ENCODE results near the gene HBQ1. TPM values are rescaled to one million over a fixed set of nuclear protein-coding genes. Genes with fewer than 3 reads are reported as not detected.
A peak's percentile ranks its signal among the peaks of the same experiment; 100 is the strongest.

The HBQ1 gene
- not detected for total RNA-seq

DNA sequence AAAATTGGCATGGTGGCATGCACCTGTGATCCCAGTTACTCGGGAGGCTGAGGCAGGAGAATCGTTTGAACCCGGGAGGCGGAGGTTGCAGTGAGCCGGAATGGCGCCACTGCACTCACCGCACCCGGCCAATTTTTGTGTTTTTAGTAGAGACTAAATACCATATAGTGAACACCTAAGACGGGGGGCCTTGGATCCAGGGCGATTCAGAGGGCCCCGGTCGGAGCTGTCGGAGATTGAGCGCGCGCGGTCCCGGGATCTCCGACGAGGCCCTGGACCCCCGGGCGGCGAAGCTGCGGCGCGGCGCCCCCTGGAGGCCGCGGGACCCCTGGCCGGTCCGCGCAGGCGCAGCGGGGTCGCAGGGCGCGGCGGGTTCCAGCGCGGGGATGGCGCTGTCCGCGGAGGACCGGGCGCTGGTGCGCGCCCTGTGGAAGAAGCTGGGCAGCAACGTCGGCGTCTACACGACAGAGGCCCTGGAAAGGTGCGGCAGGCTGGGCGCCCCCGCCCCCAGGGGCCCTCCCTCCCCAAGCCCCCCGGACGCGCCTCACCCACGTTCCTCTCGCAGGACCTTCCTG, at the start of gene HBQ1:
TSS of gene HBQ1 (plus strand) at position 359 of the 575 bp plus-strand sequence. CDS start at position 387, 28 bp downstream.
- H3K36me3 Mint-ChIP-seq, result no peaks in the 10 kb centered on the region
- H3K4me1 Mint-ChIP-seq (ENCODE audit: low read depth in 2 of 2), result peaks cover 0 to 3% of the 10 kb centered on the region in 2 donors
- no peaks in the 10 kb centered on the region for H3K9me3 Mint-ChIP-seq
- no peak within 1 kb of the TSS for H3K27ac Mint-ChIP-seq
- peak; percentile 15 to 32 for ATAC-seq
- peaks cover 15 to 16% of the 10 kb centered on the region in 2 donors for H3K27me3 Mint-ChIP-seq
- no peak within 1 kb of the TSS for H3K4me3 Mint-ChIP-seq
- DNase-seq (ENCODE audit: low spot score), result no peak

DNA sequence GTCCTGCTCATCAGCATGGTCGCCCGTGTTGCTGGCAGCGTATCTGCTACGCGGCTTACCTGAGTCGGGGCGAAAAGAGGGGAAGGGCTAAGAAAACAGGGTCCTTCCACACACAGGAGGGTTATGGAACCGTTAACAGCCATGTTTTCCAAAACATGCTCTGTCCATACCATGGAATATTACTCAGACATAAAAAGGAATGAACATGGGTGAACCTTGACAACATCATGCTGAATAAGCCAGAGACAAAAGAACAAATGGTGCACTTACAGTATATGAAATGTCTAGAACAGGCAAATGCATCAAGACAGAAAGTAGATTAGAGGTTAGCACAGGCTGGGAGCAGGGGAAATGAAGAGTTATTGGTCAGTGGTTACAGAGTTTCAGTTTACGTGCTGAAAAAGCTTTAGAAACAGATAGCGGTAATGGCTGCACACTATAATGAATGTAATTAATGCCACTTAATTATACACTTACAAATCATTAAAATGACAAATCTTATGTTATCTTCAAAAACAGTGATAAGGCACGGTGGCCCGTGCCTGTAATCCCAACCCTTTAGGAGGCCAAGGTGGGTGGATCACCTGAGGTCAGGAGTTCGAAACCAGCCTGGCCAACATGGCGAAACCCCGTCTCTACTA, 49.6 kb upstream of the HBQ1 start:
- H3K27ac Mint-ChIP-seq, result peak overlapping the region in 1 of 2 donors; percentile 54
- no peaks in the 10 kb centered on the region for H3K36me3 Mint-ChIP-seq
- H3K4me1 Mint-ChIP-seq (ENCODE audit: low read depth in 2 of 2), result peaks cover 21 to 32% of the 10 kb centered on the region in 2 donors
- no peaks in the 10 kb centered on the region for H3K9me3 Mint-ChIP-seq
- no peak overlapping the region for H3K4me3 Mint-ChIP-seq
- no peaks in the 10 kb centered on the region for H3K27me3 Mint-ChIP-seq
- no peak for ATAC-seq
- no peak for DNase-seq (ENCODE audit: low spot score)

DNA sequence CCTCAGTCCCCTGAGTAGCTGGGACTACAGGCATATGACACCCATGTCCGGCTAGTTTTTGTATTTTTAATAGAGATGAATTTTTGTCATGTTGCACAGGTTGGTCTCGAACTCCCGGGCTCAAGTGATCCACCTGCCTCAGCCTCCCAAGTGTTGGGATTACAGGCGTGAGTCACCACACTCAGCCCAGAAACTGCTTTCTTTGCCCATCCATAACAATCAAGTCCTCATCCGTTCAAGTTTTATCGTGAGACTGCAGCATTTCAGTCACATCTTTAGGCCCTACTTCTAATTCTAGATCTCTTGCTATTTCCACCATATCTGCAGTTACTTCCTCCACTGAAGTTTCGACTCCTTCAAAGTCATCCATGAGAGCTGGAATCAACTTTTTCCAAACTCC, 48.1 kb upstream of the HBQ1 start:
- Mint-ChIP-seq H3K27me3 (no peaks in the 10 kb centered on the region), H3K4me3 (no peak overlapping the region), H3K27ac (peak overlapping the region in 1 of 2 donors; percentile 19)

DNA sequence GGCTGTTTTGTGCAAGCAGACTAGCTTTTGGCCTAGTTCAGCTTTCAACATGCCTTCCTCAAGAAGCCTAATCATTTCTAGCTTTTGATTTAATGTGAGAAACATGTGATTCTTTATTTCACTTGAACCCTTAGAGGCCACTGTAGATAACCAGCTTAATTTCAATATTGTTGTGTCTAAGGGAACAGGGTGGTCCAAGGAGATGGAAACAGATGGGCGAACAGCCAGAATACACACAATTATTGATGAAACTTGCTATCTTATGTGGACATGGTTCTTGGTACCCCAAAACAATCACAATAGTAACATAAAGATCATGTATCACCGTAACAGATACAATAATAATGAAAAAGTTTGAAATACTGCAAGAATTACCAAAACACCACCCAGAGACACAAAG, 46.5 kb upstream of the HBQ1 start:
- Mint-ChIP-seq H3K9me3 (no peaks in the 10 kb centered on the region), H3K27ac (no peak overlapping the region), H3K36me3 (no peaks in the 10 kb centered on the region), H3K4me3 (no peak overlapping the region), H3K27me3 (no peaks in the 10 kb centered on the region), H3K4me1 (ENCODE audit: low read depth in 2 of 2) (peaks cover 24 to 33% of the 10 kb centered on the region in 2 donors)
- no peak for ATAC-seq
- no peak for DNase-seq (ENCODE audit: low spot score)

More for the DNA sequence above, 48.1 kb upstream of the HBQ1 start:
- DNase-seq (ENCODE audit: low spot score), result no peak
- ATAC-seq, result no peak
- Mint-ChIP-seq H3K36me3 (no peaks in the 10 kb centered on the region), H3K9me3 (no peaks in the 10 kb centered on the region), H3K4me1 (ENCODE audit: low read depth in 2 of 2) (peaks cover 22 to 33% of the 10 kb centered on the region in 2 donors)

GRCh38 chr16:138049-138417, 42.2 kb upstream of the HBQ1 start:
- peak overlapping the region in 1 of 2 donors; percentile 91 for H3K27ac Mint-ChIP-seq
- no peaks in the 10 kb centered on the region for H3K36me3 Mint-ChIP-seq
- peaks cover 13 to 17% of the 10 kb centered on the region in 2 donors for H3K4me1 Mint-ChIP-seq (ENCODE audit: low read depth in 2 of 2)
- ATAC-seq, result peak; percentile 37 to 60
- peak overlapping the region; percentile 94 for H3K4me3 Mint-ChIP-seq
- no peaks in the 10 kb centered on the region for H3K9me3 Mint-ChIP-seq
- DNase-seq (ENCODE audit: low spot score), result no peak
- no peaks in the 10 kb centered on the region for H3K27me3 Mint-ChIP-seq

GRCh38 chr16:140175-140857, 39.9 kb upstream of the HBQ1 start:
- Mint-ChIP-seq H3K27ac (no peak overlapping the region), H3K4me1 (ENCODE audit: low read depth in 2 of 2) (peaks cover 7 to 9% of the 10 kb centered on the region in 2 donors), H3K27me3 (no peaks in the 10 kb centered on the region), H3K9me3 (no peaks in the 10 kb centered on the region), H3K4me3 (no peak overlapping the region), H3K36me3 (no peaks in the 10 kb centered on the region)
- DNase-seq (ENCODE audit: low spot score) (no peak), ATAC-seq (no peak)

GRCh38 chr16:142405-142967, 37.8 kb upstream of the HBQ1 start:
- H3K27me3 Mint-ChIP-seq, result no peaks in the 10 kb centered on the region
- H3K4me3 Mint-ChIP-seq, result no peak overlapping the region
- peaks cover 4 to 5% of the 10 kb centered on the region in 2 donors for H3K4me1 Mint-ChIP-seq (ENCODE audit: low read depth in 2 of 2)
- no peaks in the 10 kb centered on the region for H3K9me3 Mint-ChIP-seq
- no peak overlapping the region for H3K27ac Mint-ChIP-seq
- ATAC-seq (no peak), DNase-seq (ENCODE audit: low spot score) (no peak)
- H3K36me3 Mint-ChIP-seq, result no peaks in the 10 kb centered on the region

- no peaks in the 10 kb centered on the region for H3K27me3 Mint-ChIP-seq
- DNase-seq (ENCODE audit: low spot score), result no peak
- H3K4me3 Mint-ChIP-seq, result no peak overlapping the region
- H3K9me3 Mint-ChIP-seq, result no peaks in the 10 kb centered on the region
- ATAC-seq, result no peak
- peaks cover 4 to 5% of the 10 kb centered on the region in 2 donors for H3K4me1 Mint-ChIP-seq (ENCODE audit: low read depth in 2 of 2)
- no peaks in the 10 kb centered on the region for H3K36me3 Mint-ChIP-seq
- H3K27ac Mint-ChIP-seq, result no peak overlapping the region
These were observed 37.2 kb upstream of the HBQ1 start for GRCh38 chr16:143047-143446.

DNA sequence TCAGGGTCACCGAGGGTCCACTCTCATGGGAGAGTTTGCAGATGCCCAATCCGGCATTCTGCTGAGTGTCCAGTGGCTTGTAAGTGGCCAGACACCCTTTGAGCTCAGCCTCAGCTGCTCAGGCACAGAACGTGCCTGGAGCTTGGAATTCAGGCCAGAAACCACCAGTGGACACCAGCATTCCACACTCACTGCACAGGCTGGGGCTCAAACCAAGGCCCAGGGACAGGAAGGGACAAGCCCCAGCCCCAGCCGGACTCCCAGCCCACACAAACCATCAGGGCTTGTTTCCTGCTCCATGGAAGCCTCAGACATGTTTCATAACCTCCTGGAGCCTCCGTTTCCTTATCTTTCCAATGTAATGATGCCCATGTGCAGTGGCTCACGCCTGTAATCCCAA, 36.8 kb upstream of the HBQ1 start:
- DNase-seq (ENCODE audit: low spot score) (no peak), ATAC-seq (no peak)
- no peak overlapping the region for H3K27ac Mint-ChIP-seq
- no peaks in the 10 kb centered on the region for H3K36me3 Mint-ChIP-seq
- H3K9me3 Mint-ChIP-seq, result no peaks in the 10 kb centered on the region
- H3K4me1 Mint-ChIP-seq (ENCODE audit: low read depth in 2 of 2), result peaks cover 4 to 5% of the 10 kb centered on the region in 2 donors
- H3K4me3 Mint-ChIP-seq, result no peak overlapping the region
- no peaks in the 10 kb centered on the region for H3K27me3 Mint-ChIP-seq

- DNase-seq (ENCODE audit: low spot score) (no peak), ATAC-seq (no peak)
- Mint-ChIP-seq H3K27me3 (no peaks in the 10 kb centered on the region), H3K36me3 (no peaks in the 10 kb centered on the region), H3K9me3 (no peaks in the 10 kb centered on the region), H3K4me1 (ENCODE audit: low read depth in 2 of 2) (no peaks in the 10 kb centered on the region), H3K4me3 (no peak overlapping the region), H3K27ac (no peak overlapping the region)
These were observed 35.4 kb upstream of the HBQ1 start for GRCh38 chr16:144797-145252.

DNA sequence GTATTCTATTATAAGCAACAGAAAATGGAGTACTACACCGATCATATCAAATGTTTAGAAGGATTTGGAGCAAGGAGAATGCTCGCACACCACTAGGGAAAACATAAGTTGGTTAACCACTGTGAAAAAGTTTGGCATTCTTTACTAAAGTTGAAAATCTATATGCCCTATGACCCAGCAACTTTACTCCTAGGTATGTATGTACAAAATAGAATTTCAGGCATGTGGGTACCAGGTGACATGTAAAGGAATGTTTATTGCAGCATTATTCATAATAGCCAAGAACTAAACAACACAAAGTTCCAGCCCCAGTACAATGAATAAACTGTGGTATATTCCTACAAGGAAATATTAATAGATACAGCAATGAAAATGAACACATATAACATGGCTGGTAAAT, 33.6 kb upstream of the HBQ1 start:
- Mint-ChIP-seq H3K36me3 (no peaks in the 10 kb centered on the region), H3K27me3 (no peaks in the 10 kb centered on the region), H3K9me3 (no peaks in the 10 kb centered on the region), H3K27ac (no peak overlapping the region), H3K4me3 (no peak overlapping the region), H3K4me1 (ENCODE audit: low read depth in 2 of 2) (no peaks in the 10 kb centered on the region)
- no peak for DNase-seq (ENCODE audit: low spot score)
- no peak for ATAC-seq

DNA sequence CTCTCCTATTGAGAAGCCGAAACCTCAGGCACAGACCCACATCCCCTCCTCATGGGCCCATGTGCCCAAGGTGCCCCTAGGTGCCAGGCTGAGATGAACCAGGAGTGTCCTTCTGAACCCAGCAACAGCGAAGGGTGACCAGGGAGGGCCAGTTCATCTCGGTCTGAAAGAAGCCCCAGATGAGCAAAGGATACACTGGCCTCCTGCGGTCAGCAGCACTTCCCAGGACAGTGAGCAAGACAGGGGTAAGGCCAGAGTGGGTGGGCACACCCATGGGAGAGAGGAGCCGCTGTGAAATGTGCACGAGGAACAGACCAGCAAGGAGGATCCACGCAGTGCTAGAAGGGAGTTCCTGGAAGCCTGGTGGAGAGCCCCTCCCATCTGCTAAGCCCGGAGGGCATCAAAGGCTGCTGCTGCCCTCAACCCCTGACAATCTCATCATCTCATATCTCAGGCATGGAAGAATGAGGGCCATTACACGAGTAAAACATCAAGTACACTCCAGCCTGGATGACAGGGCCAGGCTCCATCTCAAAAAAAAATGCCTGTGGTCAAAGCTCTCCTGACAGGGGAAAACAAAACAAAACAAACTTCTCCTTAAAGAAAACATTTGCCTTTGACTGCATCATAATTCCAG, 31.1 kb upstream of the HBQ1 start:
- Mint-ChIP-seq H3K4me3 (no peak overlapping the region), H3K27ac (no peak overlapping the region), H3K4me1 (ENCODE audit: low read depth in 2 of 2) (no peaks in the 10 kb centered on the region), H3K36me3 (no peaks in the 10 kb centered on the region), H3K27me3 (no peaks in the 10 kb centered on the region), H3K9me3 (no peaks in the 10 kb centered on the region)
- DNase-seq (ENCODE audit: low spot score) (no peak), ATAC-seq (peak; percentile 5 to 17)

GRCh38 chr16:152141-153128, 27.8 kb upstream of the HBQ1 start, which contains the start of gene HBZ:
Gene HBZ (plus strand): TSS chr16:152644. CDS start chr16:152910, 266 bp downstream.
- no peaks in the 10 kb centered on the region for H3K36me3 Mint-ChIP-seq
- no peak for DNase-seq (ENCODE audit: low spot score)
- no peak within 1 kb of the TSS for H3K4me3 Mint-ChIP-seq
- H3K27me3 Mint-ChIP-seq, result peaks cover 5 to 7% of the 10 kb centered on the region in 2 donors
- no peaks in the 10 kb centered on the region for H3K9me3 Mint-ChIP-seq
- ATAC-seq, result peak in 1 of 2 donors; percentile 14
- H3K4me1 Mint-ChIP-seq (ENCODE audit: low read depth in 2 of 2), result peaks cover 4 to 5% of the 10 kb centered on the region in 2 donors
- H3K27ac Mint-ChIP-seq, result no peak within 1 kb of the TSS

All from natural killer cell treated with Interleukin-12 subunit alpha and Interleukin-12 subunit beta and Interleukin-15 and Interleukin-18, amount 100 ng/mL, for 72 hours (primary cell).